Measurements from ENCODE around the gene NR2F2.

NR2F2 gene

GRCh38 chr15:96342406-96343112, 12.1 kb downstream of the NR2F2 start:
- Mint-ChIP-seq H3K4me1 (peaks cover 13% of the 10 kb centered on the region), H3K36me3 (peaks cover 2% of the 10 kb centered on the region), H3K27me3 (peaks cover 75% of the 10 kb centered on the region), H3K9me3 (peaks cover 2% of the 10 kb centered on the region), H3K27ac (no peak overlapping the region), H3K4me3 (no peak overlapping the region)

- Mint-ChIP-seq H3K4me3 (no peak overlapping the region), H3K36me3 (peaks cover 2% of the 10 kb centered on the region), H3K9me3 (no peaks in the 10 kb centered on the region), H3K27me3 (peaks cover 77% of the 10 kb centered on the region), H3K4me1 (peaks cover 13% of the 10 kb centered on the region), H3K27ac (no peak overlapping the region)
Observed at GRCh38 chr15:96343113-96344059, 12.9 kb downstream of the NR2F2 start.

GRCh38 chr15:96344060-96344705, 13.7 kb downstream of the NR2F2 start:
- H3K9me3 Mint-ChIP-seq: no peaks in the 10 kb centered on the region
- H3K27ac Mint-ChIP-seq: no peak overlapping the region
- peaks cover 13% of the 10 kb centered on the region for H3K4me1 Mint-ChIP-seq
- peaks cover 2% of the 10 kb centered on the region for H3K36me3 Mint-ChIP-seq
- no peak overlapping the region for H3K4me3 Mint-ChIP-seq
- peaks cover 82% of the 10 kb centered on the region for H3K27me3 Mint-ChIP-seq

GRCh38 chr15:96344706-96345559, 14.4 kb downstream of the NR2F2 start:
- Mint-ChIP-seq H3K27ac (no peak overlapping the region), H3K27me3 (peaks cover 83% of the 10 kb centered on the region), H3K9me3 (no peaks in the 10 kb centered on the region), H3K4me3 (no peak overlapping the region), H3K36me3 (peaks cover 2% of the 10 kb centered on the region), H3K4me1 (peaks cover 13% of the 10 kb centered on the region)

- Mint-ChIP-seq H3K4me1 (peaks cover 7% of the 10 kb centered on the region), H3K4me3 (no peak overlapping the region), H3K36me3 (peaks cover 2% of the 10 kb centered on the region), H3K27me3 (peaks cover 80% of the 10 kb centered on the region), H3K27ac (no peak overlapping the region), H3K9me3 (no peaks in the 10 kb centered on the region)
Observed at GRCh38 chr15:96345560-96346399, 15.3 kb downstream of the NR2F2 start.

- H3K27ac Mint-ChIP-seq: no peak overlapping the region
Observed at GRCh38 chr15:96346409-96346970, 16.0 kb downstream of the NR2F2 start.

GRCh38 chr15:96347181-96348111, 16.9 kb downstream of the NR2F2 start:
- H3K27me3 Mint-ChIP-seq: peaks cover 81% of the 10 kb centered on the region
- H3K9me3 Mint-ChIP-seq: no peaks in the 10 kb centered on the region
- H3K27ac Mint-ChIP-seq: no peak overlapping the region
- H3K4me3 Mint-ChIP-seq: no peak overlapping the region
- H3K4me1 Mint-ChIP-seq: peaks cover 4% of the 10 kb centered on the region
- H3K36me3 Mint-ChIP-seq: no peaks in the 10 kb centered on the region

More at GRCh38 chr15:96346409-96346970, 16.0 kb downstream of the NR2F2 start:
- peaks cover under 1% of the 10 kb centered on the region for H3K36me3 Mint-ChIP-seq
- peaks cover 82% of the 10 kb centered on the region for H3K27me3 Mint-ChIP-seq
- peaks cover 4% of the 10 kb centered on the region for H3K4me1 Mint-ChIP-seq
- no peak overlapping the region for H3K4me3 Mint-ChIP-seq
- no peaks in the 10 kb centered on the region for H3K9me3 Mint-ChIP-seq

- Mint-ChIP-seq H3K27ac (no peak overlapping the region), H3K4me3 (no peak overlapping the region), H3K36me3 (no peaks in the 10 kb centered on the region), H3K9me3 (no peaks in the 10 kb centered on the region), H3K4me1 (peaks cover 4% of the 10 kb centered on the region), H3K27me3 (peaks cover 81% of the 10 kb centered on the region)
Observed at GRCh38 chr15:96348112-96349027, 17.9 kb downstream of the NR2F2 start.

GRCh38 chr15:96349034-96349856, 18.7 kb downstream of the NR2F2 start:
- H3K4me1 Mint-ChIP-seq: peaks cover 4% of the 10 kb centered on the region
- no peak overlapping the region for H3K27ac Mint-ChIP-seq
- H3K27me3 Mint-ChIP-seq: peaks cover 77% of the 10 kb centered on the region
- H3K4me3 Mint-ChIP-seq: no peak overlapping the region
- H3K36me3 Mint-ChIP-seq: no peaks in the 10 kb centered on the region
- no peaks in the 10 kb centered on the region for H3K9me3 Mint-ChIP-seq

GRCh38 chr15:96349857-96350720, 19.6 kb downstream of the NR2F2 start:
- Mint-ChIP-seq H3K9me3 (no peaks in the 10 kb centered on the region), H3K4me3 (no peak overlapping the region), H3K27ac (no peak overlapping the region), H3K36me3 (no peaks in the 10 kb centered on the region), H3K4me1 (peaks cover 4% of the 10 kb centered on the region), H3K27me3 (peaks cover 69% of the 10 kb centered on the region)
